ELF-1 (cell line): ENCODE measurements around the gene F3.
"Not testable (repeated sequence)": the region's sequence is repeated elsewhere in the genome, so short reads cannot be mapped to it uniquely, and the experiment has no call there.

ENCODE experiments used
- DNase-seq: peaks from one replicate; pipeline ENCODE4 v3.0.0-alpha.2; 2016; ENCODE audit warnings: low read depth, low spot score

The F3 gene

GRCh38 chr1:94541246-94542087 is at the start of gene F3:
TSS of gene F3 (minus strand) at chr1:94541759. CDS start at chr1:94541636, 123 bp downstream.
- peak; percentile 82 for DNase-seq

GRCh38 chr1:94590203-94591137 is 48.9 kb upstream of the F3 start:
- no peak for DNase-seq

DNA sequence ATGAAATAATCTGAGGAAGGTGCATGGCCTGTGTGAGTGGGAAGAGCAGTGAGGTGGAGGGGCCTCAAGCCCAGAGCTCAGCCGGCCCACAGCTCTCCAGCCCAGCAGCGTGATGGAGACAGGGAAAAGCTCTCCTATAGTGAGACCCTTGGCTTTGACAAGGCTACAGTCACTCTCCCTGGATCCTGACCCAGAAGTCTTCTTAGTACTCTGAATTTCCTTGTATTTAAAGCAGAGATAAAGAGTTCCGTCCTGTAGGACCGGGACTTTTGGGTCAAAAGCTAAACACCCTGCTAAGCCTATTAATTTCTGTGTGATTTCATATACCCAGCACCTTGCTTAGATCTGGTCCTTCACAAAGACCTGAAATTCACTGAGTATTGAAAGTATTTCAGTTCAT is 48.2 kb upstream of the F3 start:
- no peak for DNase-seq

GRCh38 chr1:94582565-94582964 is 41.0 kb upstream of the F3 start:
- DNase-seq, result no peak

- no peak for DNase-seq
Measured at GRCh38 chr1:94580367-94581115, 39.0 kb upstream of the F3 start.

- peak; percentile 96 for DNase-seq
Measured at GRCh38 chr1:94579876-94580294, 38.3 kb upstream of the F3 start.

DNA sequence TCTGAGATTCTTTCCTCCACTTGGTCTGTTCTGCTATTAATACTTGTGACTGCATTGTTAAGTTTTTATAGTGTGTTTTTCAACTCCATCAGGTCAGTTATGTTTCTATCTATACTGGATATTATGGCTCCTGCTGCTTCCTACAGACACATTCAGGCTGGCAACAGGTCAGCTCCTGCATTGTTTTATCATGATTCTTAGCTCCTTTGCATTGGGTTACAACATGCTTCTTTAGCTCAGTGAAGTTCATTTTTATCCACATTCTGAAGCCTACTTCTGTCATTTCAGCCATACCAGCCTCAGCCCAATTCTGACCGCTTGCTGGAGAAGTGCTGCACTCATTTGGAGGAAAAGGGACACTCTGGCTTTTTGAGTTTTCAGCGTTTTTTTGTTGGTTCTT is 37.3 kb upstream of the F3 start:
- DNase-seq, result no peak

GRCh38 chr1:94573917-94574316 is 32.4 kb upstream of the F3 start:
- not testable (repeated sequence) for DNase-seq

- no peak for DNase-seq
Measured at GRCh38 chr1:94572780-94573179, 31.2 kb upstream of the F3 start.

GRCh38 chr1:94570965-94571364 is 29.4 kb upstream of the F3 start:
- not testable (repeated sequence) for DNase-seq

- not testable (repeated sequence) for DNase-seq
Measured at GRCh38 chr1:94568806-94569205, 27.2 kb upstream of the F3 start.

DNA sequence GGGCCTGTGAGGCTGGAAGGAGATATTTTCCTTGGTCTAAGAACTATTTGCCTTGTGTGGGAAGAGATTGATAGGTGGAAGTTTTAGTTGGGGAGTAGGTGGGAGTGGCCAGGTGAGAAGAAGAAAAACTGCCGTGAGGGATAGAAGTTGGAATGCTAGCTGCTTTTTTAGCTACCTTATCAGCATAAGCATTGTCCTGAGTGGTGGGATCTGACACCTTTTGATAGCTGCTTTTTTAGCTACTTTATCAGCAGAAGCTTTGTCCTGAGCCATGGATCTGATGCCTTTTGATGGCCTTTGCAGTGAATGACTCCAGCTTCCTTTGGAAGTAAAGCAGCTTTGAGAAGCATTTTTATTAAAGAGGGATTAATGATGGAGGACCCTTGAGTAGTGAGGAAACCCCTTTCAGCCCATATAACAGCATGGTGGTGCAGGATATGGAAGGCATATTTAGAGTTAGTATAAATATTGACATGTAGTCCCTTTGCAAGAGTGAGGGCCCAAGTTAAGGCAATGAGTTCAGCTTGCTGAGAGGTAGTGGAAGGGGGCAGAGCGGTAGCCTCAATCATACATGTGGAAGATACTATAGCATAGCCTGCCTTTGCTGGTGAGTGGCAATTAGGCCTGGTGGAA is 26.5 kb upstream of the F3 start:
- not testable (repeated sequence) for DNase-seq

GRCh38 chr1:94566436-94566835 is 24.9 kb upstream of the F3 start:
- DNase-seq, result not testable (repeated sequence)

DNA sequence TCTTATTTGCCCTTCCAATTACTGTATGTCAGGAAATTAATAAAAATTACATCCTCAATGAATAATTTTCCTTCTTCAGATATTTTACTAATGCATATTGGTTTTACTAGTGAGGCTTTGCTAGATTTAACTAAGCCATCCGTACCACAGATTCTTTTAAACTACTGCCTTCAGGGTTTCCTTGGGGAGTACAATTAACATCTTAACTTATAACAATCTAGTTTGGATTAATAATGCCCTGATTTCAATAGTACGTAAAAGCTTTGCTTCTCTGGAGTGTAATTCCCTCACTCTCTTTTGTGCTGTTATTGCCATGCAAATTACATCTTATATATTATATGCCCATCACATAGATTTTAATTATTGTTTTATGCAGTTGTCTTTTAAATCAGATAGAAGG is 24.3 kb upstream of the F3 start:
- no peak for DNase-seq

DNA sequence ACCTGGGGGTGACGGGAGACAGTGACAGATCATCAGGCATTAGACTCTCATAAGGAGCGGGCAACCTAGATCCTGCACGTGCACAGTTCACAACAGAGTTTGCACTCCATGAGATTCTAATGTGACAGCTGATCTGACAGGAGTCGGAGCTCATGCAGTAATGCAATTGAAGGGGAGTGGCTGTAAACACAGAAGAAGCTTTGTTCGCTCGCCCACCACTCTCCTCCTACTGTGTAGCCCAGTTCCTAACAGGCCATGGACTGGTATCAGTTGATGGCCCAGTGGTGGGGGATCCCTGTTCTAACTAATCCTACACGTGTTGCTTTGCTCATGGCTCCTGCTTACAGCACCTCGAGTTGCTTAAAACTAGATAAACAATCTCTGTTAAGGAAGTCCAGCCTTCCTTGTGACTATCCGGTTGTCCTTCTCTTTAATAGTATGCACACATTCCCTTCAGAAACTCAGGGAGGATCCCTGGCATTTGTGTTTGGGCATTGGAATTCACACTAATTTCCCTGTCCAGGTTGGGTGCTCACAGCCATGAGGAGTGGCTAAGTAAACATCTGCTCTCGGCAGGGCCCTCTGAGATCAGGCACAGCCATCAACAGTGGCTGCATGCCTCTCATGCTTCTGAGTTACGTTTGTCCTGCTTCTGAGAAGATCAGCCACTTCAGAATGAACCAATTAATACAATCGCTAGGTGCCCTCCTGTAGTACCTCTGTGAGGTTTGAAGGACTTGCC is 21.1 kb upstream of the F3 start:
- DNase-seq, result no peak

DNA sequence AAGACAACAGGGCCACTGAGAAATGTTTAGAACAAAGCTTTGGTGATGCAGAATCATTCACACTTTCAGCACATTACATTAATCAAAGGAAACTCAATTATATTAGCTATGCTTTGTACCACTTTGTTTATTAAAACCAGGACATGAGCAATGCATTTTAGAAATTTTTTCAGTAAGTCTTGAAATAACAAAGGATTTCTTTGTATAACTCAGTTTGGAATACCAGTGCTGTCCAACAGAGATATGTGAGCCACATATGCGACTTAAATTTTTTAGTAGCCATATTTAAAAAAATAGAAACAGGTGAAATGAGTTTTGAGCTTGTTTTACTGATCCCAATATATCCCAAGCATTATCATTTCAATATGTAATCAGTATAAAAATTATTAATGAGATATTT is 18.8 kb upstream of the F3 start:
- no peak for DNase-seq

DNA sequence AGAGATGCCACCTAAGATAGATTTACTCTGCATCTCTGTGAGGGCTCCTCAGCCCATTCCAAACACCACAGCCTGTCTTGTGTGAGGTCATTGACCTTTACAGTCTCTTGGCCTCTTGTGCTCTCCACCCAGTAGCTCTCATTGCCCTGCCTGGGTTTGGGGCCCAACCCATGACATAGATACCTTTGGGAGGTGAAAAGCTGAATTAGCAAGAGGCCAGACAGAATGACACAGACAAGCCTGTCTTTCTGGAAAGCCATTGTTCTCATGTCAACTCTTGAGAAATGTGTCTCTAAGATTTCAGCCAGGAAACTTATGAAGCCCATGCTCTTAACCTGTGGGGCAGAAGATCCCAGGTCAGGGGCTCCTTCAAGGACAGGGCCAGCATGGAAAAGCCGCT is 18.4 kb upstream of the F3 start:
- no peak for DNase-seq

- DNase-seq, result no peak
Measured at GRCh38 chr1:94555091-94555490, 13.5 kb upstream of the F3 start.

GRCh38 chr1:94554580-94554979 is 13.0 kb upstream of the F3 start:
- peak; percentile 57 for DNase-seq

GRCh38 chr1:94553931-94554330 is 12.4 kb upstream of the F3 start:
- DNase-seq, result no peak

DNA sequence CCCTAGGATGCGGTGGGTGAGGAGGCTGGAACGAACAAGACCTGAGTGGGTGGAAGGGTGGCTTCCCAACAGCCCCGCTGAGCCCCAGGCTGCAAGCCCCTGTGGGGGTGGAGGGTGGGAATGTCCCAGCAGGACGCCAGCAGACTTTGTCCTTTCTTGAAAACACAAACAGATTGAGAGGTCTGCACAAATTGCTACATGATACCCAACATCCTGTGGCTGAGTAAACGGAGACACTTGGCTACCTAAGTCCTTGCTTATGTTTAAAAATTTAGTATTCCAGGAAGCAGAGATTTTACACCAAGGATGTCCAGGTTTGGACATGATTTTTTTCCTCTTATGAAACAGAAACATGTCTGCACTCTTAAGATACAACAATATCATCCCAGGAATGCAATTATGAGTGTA is 11.8 kb upstream of the F3 start:
- peak; percentile 56 for DNase-seq
